ENCODE results near the gene GRM2.

Gene GRM2

GRCh38 chr3:51706788-51707731 is at the start of gene GRM2:
Gene GRM2 (plus strand): TSS chr3:51707068. CDS start chr3:51708984, 1,916 bp downstream.
- no peak for DNase-seq (ENCODE audit: low read depth in 2 of 3, low spot score in 1 of 3)

- DNase-seq (ENCODE audit: low read depth in 2 of 3, low spot score in 1 of 3): no peak
Measured at GRCh38 chr3:51657234-51657633, 49.6 kb upstream of the GRM2 start.

- no peak for DNase-seq (ENCODE audit: low read depth in 2 of 3, low spot score in 1 of 3)
Measured at GRCh38 chr3:51659942-51660341, 46.9 kb upstream of the GRM2 start.

- no peak for DNase-seq (ENCODE audit: low read depth in 2 of 3, low spot score in 1 of 3)
Measured at GRCh38 chr3:51662456-51662855, 44.4 kb upstream of the GRM2 start.

DNA sequence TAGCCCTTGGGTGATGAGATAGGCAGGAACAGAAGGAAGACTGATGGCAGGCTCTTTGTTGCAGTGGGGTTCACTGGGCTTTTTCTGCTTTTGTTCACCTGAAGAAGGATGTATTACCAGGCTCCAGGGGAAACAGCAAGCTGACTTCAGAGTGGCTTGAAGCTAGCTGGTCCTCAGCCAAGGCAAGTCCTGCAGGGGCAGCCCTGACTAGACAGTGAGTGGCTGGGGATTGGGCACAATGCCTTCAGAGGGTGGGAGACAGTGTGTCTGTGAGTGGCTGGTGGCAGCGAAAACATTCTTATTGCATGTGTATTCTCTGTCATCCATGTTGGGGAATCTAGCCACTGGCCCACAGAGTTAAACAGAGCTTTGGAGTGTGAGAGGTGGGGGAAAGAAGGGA is 38.1 kb upstream of the GRM2 start:
- DNase-seq (ENCODE audit: low read depth in 2 of 3, low spot score in 1 of 3): no peak

DNA sequence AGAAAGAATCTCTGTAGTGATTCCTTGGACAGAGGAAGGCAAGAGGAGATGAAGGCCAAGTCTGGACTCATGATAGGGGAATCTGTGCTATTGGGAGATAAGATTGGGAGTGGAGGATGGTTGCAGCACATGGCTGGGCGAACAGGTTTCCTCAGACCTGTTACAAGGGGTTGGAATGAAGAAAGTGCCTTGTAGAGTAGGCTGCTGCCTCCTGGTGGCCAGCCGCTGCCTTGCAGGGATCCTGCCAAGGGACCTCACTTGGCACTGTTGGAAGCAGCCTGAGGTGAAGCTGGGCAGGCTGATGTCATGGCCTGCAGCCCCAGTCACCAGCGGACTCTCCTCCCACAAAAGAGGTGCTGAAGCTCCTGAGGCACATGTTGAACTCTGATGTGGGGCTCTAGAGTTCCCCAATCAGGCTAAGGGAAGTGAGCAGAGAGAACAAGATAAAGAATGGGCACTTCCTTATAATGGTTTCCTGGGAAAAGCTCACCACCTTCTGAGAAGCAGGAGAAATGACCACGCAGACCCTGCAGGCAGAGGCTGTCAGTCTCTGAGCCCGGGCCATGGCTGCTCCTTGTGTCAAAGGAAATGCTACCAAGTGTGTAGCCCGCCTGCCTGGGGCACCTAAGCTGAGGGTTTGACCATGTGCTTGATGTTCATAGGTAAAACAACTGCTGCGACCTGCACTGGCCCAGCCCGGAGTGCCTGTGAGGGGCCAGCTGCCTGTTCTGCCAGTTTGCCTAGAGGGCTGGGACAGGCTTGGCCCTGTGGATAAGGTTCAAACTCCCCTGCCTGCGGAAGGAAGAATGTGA is 37.4 kb upstream of the GRM2 start:
- peak; percentile 82 to 86 (median 84) for DNase-seq (ENCODE audit: low read depth in 2 of 3, low spot score in 1 of 3)

GRCh38 chr3:51670053-51670822 is 36.6 kb upstream of the GRM2 start:
- DNase-seq (ENCODE audit: low read depth in 2 of 3, low spot score in 1 of 3): no peak

- DNase-seq (ENCODE audit: low read depth in 2 of 3, low spot score in 1 of 3): peak; percentile 76 to 89 (median 79)
Measured at GRCh38 chr3:51670823-51671733, 35.8 kb upstream of the GRM2 start, which contains the start of gene TEX264. Gene TEX264 (plus strand): TSS chr3:51671252. CDS start chr3:51674305, 3,053 bp downstream.

DNA sequence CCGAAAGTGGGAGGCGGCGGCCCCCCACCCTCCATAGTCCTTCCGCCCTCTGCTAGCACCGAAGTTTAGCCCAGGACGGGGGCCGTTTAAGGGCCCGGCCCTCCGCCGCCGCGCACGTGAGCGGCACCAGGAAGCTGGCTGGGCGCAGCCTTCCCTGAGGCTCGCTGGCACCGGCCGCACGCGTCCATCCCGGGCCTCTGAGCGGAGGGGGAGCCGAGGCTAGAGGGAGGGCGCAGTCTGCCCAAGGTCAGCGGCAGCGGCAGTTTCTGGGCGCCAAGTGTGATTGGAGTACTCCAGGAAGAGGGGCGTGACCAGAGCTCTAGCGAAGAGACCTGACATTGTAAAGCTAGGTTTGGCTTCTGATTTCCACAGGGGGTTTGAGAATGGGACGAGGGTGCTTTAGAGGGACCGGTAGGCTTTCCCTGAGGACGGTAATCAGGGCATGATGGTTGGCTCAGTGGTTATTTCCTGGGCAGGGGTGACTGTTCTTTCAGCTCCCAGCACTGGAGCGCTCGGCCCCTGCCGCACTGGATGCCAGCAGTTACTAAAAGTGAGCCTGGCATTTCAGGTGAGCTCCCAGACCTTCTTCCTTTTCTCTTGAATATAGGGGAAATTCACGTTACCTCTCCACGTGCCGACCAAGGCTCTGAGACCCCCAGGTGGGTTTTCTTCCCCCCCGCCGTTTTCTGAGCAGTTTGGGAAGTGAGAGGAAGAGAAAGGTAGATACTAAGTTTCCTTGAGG is 35.0 kb upstream of the GRM2 start:
- DNase-seq (ENCODE audit: low read depth in 2 of 3, low spot score in 1 of 3): peak; percentile 31 to 56 (median 40)

DNA sequence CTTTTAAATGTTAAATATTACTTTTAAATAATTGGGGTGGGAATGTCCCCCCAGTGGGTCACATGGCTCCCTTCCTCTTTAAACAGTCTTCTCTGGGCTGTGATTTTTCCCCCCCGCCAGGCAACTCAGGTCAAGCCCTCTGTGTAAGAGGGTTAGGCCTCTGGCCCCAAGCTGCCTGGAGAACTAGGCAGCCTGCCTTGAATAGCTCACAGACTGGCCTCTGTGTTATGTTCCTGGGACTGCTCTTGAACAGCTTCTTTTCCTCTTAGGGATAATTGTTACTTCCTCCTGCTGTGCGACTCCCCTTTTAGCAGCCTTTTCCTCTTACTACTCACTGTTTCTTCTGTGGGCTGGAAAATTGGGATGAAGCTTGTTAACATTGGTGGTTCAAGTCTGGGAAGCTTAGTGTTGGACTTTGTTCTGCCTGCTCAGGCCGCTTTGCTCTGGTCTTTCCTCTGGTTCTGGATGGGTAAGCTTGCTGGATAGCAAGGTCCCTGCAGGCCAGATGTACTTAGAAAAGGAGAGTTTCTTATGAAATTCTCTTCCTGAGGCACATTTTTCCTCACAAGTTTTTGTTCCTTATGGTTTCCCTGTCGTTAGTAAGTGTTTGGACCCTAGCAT is 33.6 kb upstream of the GRM2 start:
- DNase-seq (ENCODE audit: low read depth in 2 of 3, low spot score in 1 of 3): no peak

- DNase-seq (ENCODE audit: low read depth in 2 of 3, low spot score in 1 of 3): no peak
Measured at GRCh38 chr3:51673802-51674654, 32.8 kb upstream of the GRM2 start.

DNA sequence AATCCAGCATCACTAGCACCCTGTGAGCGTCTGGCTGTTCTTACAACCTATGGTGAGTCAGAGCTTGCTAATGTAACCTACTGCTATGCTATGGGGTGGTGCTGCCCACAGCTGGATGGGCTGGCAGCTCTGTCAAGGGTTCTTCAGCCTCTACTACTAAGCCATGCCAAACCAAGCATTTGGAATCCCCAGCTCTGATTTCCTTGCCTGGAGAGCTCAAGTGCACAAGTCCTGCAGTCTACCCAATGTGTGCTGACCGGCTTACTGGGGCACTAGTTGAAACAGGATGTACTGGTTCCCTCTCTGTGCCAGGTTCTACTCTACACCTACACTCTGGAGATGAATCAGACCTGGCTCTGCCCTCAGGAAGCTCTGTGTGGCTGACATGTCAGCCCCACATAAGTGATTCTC is 31.7 kb upstream of the GRM2 start:
- no peak for DNase-seq (ENCODE audit: low read depth in 2 of 3, low spot score in 1 of 3)

- DNase-seq (ENCODE audit: low read depth in 2 of 3, low spot score in 1 of 3): no peak
Measured at GRCh38 chr3:51676102-51676640, 30.7 kb upstream of the GRM2 start.

- no peak for DNase-seq (ENCODE audit: low read depth in 2 of 3, low spot score in 1 of 3)
Measured at GRCh38 chr3:51677358-51677757, 29.5 kb upstream of the GRM2 start.

- no peak for DNase-seq (ENCODE audit: low read depth in 2 of 3, low spot score in 1 of 3)
Measured at GRCh38 chr3:51678186-51678585, 28.7 kb upstream of the GRM2 start.

DNA sequence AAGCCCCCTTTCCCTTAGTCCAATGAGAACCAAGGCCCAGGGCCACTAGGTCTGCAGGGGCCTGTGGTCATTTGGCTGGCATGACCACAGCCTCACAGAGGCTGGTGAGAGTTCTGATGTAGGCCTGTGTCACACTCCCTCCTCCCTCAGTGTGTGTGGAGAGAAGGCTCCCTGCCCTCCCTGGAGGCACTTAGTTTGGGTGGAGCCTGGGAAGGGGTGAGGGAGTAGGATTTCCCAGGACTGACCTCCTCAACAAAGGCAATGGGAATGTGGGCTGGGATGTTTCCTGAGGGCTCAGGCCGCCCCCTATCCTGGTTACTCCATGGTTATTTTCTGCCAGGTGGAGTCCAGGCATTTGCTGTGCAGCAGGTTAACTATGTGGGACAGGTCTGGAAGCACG is 28.2 kb upstream of the GRM2 start:
- no peak for DNase-seq (ENCODE audit: low read depth in 2 of 3, low spot score in 1 of 3)

GRCh38 chr3:51679318-51679717 is 27.6 kb upstream of the GRM2 start:
- no peak for DNase-seq (ENCODE audit: low read depth in 2 of 3, low spot score in 1 of 3)

DNA sequence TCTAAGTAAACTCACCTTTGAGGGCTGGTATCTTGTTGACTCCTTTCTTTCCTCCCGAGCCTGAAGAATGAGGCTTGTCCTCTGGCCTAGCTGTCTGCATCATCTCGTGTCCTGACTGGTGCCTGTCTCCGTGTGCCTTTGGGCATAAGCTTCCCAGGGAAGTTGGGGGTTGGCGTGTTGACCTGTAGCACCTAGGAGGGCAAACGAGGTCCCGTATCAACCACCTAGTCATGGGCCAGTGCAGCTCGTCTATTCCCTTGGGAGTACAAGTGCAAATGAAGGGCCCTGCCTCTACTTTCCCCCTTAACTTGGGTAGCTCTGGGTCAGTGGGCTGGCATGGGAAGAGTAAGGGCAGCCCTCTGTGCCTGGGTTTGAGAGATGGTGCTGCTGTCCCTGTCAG is 27.1 kb upstream of the GRM2 start:
- DNase-seq (ENCODE audit: low read depth in 2 of 3, low spot score in 1 of 3): no peak
